ENCODE results near the gene RGS1. TPM values are rescaled to one million over a fixed set of nuclear protein-coding genes. Genes with fewer than 3 reads are reported as not detected.

RGS1 gene
- total RNA-seq, 1 experiment from 2014 or later = not detected

- Histone ChIP-seq H3K27ac (ENCODE audit: low read length) (no peak overlapping the region), H2AFZ (ENCODE audit: low read length) (no peak overlapping the region), H3K4me3 (ENCODE audit: low read length) (no peak overlapping the region), H3K9ac (ENCODE audit: low read length) (no peak overlapping the region), H3F3A (ENCODE audit: low read length, unreplicated experiment) (no peaks in the 10 kb centered on the region), H4K20me1 (ENCODE audit: low read length) (no peaks in the 10 kb centered on the region), H3K9me2 (replicated peaks; ENCODE audit: low read length) (no peaks in the 10 kb centered on the region), H3K4me1 (ENCODE audit: insufficient read depth, low read length) (peaks cover 4% of the 10 kb centered on the region; the same call in 1 of the 2 replicates), H3K27me3 (ENCODE audit: low read length) (no peaks in the 10 kb centered on the region), H3K36me3 (ENCODE audit: low read depth, low read length) (no peaks in the 10 kb centered on the region), H3K9me3 (ENCODE audit: low read length) (no peaks in the 10 kb centered on the region), H3K79me2 (ENCODE audit: low read length) (no peaks in the 10 kb centered on the region), H3K4me2 (ENCODE audit: low read length) (no peak overlapping the region)
- no TSS peak for BruUV-seq (replicated peaks)
- ATAC-seq (no peak), DNase-seq (no peak)
- ChIA-PET CTCF (no interaction called here), POLR2A (ENCODE audit: unreplicated experiment) (no interaction called here)
- intact Hi-C loops (cut with micrococcal nuclease) = no loop called here
- TF ChIP-seq CTCF (conservative IDR thresholded peaks at IDR 0.05; ENCODE audit: low read depth, low read length) = no peak
- TF ChIP-seq EZH2 (IDR thresholded peaks at IDR 0.05; ENCODE audit: low read length, unreplicated experiment) = no peak
- no peak for TF ChIP-seq EZH2phosphoT487 (IDR thresholded peaks at IDR 0.05; ENCODE audit: borderline replicate concordance, low read length)
Measured at GRCh38 chr1:192577145-192578140, 1.9 kb downstream of the RGS1 start.

GRCh38 chr1:192578144-192578909 is 2.8 kb downstream of the RGS1 start:
- intact Hi-C loops (cut with micrococcal nuclease) = no loop called here
- H3F3A ChIP-seq (ENCODE audit: low read length, unreplicated experiment) = no peaks in the 10 kb centered on the region
- H3K4me2 ChIP-seq (ENCODE audit: low read length) = no peak overlapping the region
- H3K4me1 ChIP-seq (ENCODE audit: insufficient read depth, low read length) = peaks cover 4% of the 10 kb centered on the region; the same call in 1 of the 2 replicates
- no peaks in the 10 kb centered on the region for H3K9me3 ChIP-seq (ENCODE audit: low read length)
- H3K9ac ChIP-seq (ENCODE audit: low read length) = no peak overlapping the region
- H3K27me3 ChIP-seq (ENCODE audit: low read length) = no peaks in the 10 kb centered on the region
- no peak overlapping the region for H3K4me3 ChIP-seq (ENCODE audit: low read length)
- H3K27ac ChIP-seq (ENCODE audit: low read length) = no peak overlapping the region
- no peaks in the 10 kb centered on the region for H3K9me2 ChIP-seq (replicated peaks; ENCODE audit: low read length)
- H2AFZ ChIP-seq (ENCODE audit: low read length) = no peak overlapping the region
- BruUV-seq (replicated peaks) = no TSS peak
- no peaks in the 10 kb centered on the region for H3K36me3 ChIP-seq (ENCODE audit: low read depth, low read length)
- ChIA-PET POLR2A (ENCODE audit: unreplicated experiment) (interaction anchor here (0.5 to 0.6 kb wide), 2 partner anchors 65 to 229 kb away, joined by 4 to 7 read pairs; no protein-coding TSS in a partner anchor), CTCF (no interaction called here)
- DNase-seq = no peak
- TF ChIP-seq CTCF (conservative IDR thresholded peaks at IDR 0.05; ENCODE audit: low read depth, low read length) (no peak), EZH2 (IDR thresholded peaks at IDR 0.05; ENCODE audit: low read length, unreplicated experiment) (no peak), EZH2phosphoT487 (IDR thresholded peaks at IDR 0.05; ENCODE audit: borderline replicate concordance, low read length) (no peak)
- ATAC-seq = no peak
- no peaks in the 10 kb centered on the region for H4K20me1 ChIP-seq (ENCODE audit: low read length)
- H3K79me2 ChIP-seq (ENCODE audit: low read length) = no peaks in the 10 kb centered on the region
